ENCODE results near the gene CES4A. TPM values are rescaled to one million over a fixed set of nuclear protein-coding genes. Genes with fewer than 3 reads are reported as not detected.

CES4A gene
- total and polyA plus RNA-seq, 2 of the 13 experiments (the other 11 are each of a cell fraction or from before 2014, with no cell fraction given): 0.09 to 0.17 TPM

GRCh38 chr16:67029254-67030096 is 41.1 kb downstream of the CES4A start (continued):
- TF ChIP-seq ZNF646 (CRISPR knock-in tag; IDR thresholded peaks at IDR 0.05) (no peak), TFDP1 (CRISPR knock-in tag; IDR thresholded peaks at IDR 0.05; ENCODE audit: borderline replicate concordance) (peak; percentile 35; the same call in 1 of the 2 replicates), ZNF564 (CRISPR knock-in tag; IDR thresholded peaks at IDR 0.05) (peak; percentile 86), ZFX (CRISPR knock-in tag; IDR thresholded peaks at IDR 0.05; ENCODE audit: low read depth) (peak; percentile 79), MTA1 (CRISPR knock-in tag; IDR thresholded peaks at IDR 0.05; ENCODE audit: borderline replicate concordance) (peak; percentile 70; the same call in 1 of the 2 replicates), ARID4A (CRISPR knock-in tag; IDR thresholded peaks at IDR 0.05; ENCODE audit: borderline replicate concordance) (peak; percentile 78), TFDP2 (CRISPR knock-in tag; IDR thresholded peaks at IDR 0.05) (no peak), ZBTB39 (CRISPR knock-in tag; IDR thresholded peaks at IDR 0.05) (peak; percentile 72; the same call in 1 of the 2 replicates), RXRA (CRISPR knock-in tag; IDR thresholded peaks at IDR 0.05) (peak; percentile 15; the same call in 1 of the 2 replicates)
